GM18861 (cell line): ENCODE measurements around the gene TEPSIN.

Experiments
- ATAC-seq: cut with Tn5 transposase; IDR thresholded peaks from one replicate; pipeline ENCODE4 v1.9.1; 2021; ENCODE audit not compliant: unreplicated experiment

TEPSIN gene

DNA sequence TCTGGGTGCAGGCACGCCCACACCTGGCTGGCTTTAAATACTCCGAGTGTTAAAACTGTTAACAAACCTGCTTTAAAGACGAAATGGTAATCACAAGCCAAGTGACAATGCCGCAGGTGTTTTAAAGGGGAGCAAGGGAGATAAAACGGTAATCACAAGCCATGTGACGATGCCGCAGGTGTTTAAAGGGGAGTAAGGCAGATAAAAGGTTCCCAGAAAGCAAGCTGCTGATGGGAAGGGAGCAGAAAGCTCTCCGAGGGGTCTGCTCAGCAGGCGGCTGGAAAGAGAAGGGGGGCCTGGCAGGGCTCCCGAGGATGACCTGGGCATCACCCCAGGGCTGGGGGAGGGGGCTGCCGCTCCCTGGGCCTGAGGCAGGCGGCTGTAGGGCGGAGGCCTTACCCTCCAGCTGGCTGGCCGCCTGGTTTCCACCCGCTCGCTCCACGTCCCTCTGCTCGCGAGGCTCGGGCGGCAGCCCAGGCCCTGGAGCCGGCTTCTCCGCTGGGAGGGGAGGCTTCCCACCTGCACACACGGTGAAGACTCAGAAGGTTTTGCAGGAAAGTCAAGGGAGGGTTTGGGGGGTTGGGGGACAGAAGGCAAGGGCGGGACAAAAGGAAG lies 12.3 kb upstream of the TEPSIN start:
- ATAC-seq: no peak

DNA sequence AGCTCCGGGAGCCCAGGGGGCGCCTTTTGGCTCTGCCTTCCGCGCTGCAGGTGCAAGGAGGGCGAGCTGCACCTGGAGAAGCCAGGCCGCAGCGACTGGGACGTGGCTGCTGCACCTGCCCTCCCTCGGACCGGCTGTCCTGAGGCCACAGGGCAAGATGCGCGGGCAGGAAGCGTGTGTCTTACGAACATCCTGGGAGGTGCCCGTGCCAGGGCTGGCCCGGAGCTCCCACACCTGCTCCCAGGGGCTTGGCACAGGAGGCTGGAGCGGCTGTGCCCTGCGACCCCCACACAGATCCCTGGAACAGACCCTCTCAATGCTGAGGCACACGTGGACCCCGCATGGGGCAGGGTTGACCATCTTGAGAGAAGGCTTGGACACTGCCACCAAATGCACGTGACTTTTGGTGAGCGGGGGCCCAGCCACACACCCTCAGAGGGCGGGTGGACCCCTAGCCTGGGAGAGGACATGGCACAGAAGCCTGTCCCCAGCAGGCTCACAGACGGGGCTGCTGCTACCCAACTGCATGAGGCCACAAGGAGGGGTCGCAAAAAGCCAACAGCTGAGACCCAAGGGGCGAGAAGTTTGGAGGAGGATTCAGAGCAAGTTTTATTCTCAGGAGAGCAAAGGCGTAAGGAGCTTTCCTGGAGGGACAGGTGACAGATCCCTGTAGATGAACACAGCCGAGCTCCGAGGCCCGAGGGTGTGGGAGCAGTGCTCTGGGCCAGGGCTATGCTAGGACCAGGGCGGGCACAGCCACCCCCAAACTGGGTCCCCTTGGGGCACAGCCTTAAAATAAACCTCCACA lies 11.6 kb upstream of the TEPSIN start:
- ATAC-seq: no peak

DNA sequence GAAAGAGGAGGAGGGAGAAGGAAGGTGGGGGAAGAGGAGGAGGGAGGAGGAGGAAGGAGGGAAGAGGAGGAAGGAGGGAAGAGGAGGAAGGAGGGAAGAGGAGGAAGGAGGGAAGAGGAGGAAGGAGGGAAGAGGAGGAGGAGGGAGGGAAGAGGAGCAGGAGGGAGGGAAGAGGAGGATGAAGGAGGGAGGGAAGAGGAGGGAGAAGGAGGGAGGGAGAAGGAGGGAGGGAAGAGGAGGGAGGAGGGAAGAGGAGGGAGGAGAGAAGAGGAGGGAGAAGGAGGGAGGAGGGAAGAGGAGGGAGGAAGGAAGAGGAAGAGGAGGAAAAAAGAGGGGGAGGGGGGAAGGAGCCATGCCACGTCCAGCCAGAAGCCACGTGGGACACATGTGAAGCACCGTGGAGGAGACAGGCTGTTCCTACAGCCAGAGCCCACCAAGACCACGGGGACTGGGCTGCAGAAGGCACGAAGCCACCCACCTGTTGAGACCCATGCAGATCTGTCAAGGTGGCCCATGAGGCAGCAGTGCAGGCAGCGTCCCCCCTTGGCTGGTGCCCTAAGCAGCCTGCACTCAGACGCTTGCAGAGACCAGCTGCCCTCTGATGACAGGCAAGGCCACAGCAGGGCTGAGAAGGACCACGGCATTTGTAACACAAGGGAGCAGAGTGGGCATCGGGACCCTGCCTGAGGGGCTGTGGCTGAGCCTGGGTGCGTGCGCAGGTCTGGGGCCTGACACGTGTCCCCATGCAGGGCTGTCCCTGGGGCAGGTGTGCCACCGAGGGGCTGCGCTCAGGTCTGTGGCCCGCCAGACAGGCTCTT lies 10.6 kb upstream of the TEPSIN start:
- ATAC-seq: no peak

DNA sequence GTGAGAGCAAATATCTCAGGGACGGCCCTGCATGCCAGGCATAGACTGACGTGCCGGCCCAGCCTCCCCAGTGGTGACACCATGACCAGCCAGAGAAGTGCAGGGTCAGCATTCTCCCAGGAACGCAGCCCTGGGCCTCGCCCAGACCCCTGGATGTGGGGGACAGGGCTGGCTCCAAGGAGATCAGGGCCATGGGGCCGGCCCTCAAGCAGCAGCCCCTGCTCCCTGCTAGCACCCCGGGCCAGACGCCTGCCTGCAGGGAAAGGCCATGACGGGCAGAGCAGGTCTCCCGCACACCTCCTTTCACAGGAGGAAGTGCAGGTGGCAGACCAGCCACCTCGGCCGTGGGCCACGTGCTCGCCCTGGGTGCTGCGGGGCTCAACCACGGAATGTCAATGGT lies 9.8 kb upstream of the TEPSIN start:
- ATAC-seq: no peak

DNA sequence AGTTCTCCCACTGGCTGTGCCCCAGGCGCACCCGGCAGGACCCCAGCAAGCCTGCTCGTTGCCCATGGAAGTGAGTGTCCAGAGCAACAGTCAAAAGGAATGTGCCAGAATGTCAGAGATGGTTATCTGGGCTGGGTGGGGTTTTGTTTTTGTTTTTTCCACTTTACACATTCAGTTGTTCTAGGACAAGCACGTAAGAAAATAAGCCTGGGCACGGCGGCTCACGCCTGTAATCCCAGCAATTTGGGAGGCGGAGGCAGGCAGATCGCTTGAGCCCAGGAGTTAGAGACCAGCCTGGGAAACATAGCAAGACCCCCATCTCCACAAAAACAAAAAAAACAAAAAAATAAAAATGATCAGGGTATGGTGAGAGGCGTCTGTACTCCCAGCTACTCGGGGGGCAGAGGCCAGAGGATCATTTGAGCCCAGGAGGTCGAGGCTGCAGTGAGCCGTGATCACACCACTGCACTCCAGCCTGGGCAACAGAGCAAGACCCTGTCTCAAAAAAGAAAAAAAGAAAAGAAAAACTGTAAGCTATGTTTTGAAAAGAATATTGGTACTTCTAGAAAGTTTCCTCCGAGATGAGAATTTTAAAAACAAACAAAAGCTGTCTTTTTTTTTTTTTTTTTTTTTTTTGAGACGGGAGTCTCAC lies 8.6 kb upstream of the TEPSIN start:
- no peak for ATAC-seq

DNA sequence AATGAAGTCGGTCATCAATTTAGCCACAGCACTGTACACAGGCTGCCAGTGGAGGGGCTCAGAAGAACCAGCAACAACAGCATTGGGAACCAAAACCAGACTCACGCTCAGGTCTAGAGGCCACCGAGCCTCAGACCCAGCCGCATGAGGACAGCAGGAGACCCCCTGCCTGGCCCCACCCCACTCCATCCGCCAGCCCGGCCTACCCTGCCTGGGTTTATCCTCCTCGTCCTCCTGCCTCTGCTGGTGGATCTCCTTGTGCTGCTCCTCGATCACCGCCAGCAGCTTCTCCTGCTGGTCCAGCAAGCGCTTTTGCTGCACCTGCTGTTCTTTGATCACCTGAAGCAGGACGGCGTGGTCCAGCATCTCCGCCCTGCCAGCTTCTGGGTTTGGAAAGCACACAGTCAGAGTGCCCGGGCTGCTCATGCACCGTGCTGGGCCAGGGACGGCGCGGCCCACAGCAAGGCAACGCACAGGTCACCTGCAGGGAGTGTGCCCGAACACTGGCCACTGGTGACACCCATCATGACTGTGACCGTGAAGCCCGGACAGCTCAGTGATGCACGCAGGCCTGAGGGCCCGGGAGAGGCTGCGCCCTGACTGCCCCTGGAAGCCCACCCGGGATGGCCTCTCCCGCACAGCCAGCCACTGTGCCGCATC lies 8.0 kb upstream of the TEPSIN start:
- no peak for ATAC-seq

DNA sequence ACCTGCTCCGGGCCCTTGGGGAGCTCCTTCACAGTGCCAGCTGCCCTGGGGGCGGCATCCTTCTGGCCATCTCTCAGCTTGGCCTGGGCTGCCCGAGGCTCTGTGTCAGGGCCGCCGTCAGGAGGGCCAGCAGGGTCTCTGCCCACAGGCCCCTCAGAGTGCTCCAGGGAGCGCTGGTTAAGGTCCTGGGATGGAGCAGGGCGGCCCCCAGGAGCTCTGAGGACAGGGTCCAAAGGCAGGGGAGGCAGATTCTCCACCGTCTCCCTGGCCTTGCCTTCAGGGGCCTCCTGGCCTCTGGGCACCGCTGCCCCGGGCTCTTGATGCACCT lies 7.5 kb upstream of the TEPSIN start:
- no peak for ATAC-seq

DNA sequence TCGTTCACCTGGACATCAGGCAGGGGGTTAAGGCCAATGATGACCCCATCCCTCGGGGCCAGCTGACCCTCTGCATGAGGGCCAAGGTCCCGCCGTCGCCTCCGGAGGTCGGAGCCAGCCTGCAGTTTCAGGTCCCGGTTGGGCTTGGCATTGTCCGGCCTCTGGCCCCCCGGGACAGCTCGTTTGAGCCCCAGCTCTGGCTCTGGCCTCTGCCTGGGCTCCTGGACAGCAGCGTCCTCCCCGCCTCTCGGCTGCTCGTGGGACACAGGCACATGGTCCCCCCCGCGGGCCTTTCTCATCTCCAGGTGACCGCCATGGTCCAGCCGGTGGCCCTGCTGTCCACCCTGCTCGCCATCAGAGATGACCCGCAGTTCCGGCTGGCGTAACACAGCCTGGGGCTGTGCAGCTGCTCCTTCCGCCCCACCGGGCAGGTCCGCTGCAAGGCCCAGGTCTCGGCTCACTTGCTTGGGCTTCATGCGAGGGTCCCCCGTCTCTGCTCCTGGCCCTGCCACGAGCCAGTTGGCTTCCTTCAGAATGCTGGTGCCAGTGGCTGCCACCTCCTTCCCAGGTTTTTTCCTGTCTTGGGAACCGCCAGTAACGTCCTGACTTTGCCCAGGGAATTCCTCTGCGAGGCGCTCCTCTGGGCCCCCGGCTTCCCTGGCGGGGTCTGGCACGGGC lies 6.9 kb upstream of the TEPSIN start:
- no peak for ATAC-seq

DNA sequence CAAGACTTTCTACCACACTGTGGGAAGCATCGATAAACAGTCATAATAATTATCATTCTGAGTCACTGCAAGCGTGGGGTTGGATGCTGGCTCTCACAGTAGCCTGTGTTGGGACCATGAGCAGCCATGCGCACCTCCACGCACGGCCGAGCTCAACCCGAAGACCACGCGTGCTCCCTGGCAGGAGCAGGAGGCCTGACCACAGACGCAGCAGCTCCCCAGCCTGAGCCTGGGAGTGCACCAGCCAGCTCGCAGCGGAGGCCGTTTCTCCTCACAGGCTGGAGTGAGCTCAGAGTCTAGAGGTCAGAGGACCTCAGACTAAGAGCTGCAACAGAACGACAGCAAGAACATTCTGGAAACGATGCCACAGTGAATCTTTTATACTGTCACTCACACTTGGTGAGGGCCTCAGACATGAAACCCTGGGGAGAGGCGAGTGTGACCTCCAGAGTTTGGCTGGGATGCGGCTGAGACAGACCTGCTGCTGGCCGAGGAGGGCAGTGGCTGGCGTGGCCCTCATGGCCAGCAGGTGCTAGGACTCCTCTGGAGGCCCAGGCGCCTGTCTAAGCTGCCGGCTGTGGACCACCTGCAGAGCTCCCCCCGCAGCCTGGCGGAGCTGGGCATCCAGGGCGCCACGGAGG lies 6.3 kb upstream of the TEPSIN start:
- ATAC-seq: no peak

DNA sequence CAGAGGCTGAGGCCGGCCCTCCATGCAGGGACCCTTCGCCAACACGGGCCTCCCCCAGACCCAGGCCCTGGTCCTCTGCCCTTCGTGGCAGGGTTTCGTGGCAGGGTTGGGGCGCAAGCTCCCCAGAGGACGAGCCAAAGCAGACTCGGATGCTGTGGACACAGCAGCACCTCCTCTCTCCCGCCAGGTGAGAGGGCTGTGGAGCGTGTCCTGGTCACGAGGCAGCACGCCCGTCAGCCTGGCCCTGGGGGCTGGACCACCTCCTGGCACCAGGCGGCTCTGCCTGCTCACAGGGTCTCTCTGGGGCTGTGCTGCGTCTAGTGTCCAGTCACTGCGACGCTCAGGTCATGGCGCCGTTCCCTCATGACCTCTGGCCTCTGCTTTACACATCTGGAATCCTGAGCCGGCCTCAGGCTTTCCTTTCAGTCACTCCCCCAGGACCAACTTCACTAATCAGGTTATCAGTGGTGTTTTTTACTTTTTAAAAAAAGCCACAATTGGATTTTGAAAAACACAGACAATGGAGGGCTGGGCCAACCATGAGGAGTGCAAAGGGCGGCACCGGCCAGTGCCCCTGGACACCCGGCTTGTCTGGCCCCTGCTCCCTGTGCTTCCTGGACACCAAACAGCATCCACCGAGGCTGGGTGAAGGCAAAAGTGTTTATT lies 5.6 kb upstream of the TEPSIN start:
- no peak for ATAC-seq

DNA sequence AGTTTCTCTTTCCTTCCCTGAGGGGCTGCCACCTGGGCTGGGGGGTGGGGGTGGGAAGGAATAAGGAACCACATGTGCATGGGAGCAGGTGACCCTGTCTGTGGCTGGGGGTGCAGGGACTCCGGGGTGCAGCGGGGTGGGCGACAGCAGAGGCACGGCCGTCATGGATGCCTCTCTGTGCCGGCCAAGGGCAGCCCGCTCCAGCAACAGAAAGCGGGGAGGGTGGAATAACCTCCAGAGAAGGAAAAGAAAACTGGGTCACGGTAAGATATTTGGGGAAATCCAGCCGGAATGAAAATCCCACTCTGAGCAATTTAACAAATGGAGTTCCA lies 4.4 kb upstream of the TEPSIN start:
- no peak for ATAC-seq

DNA sequence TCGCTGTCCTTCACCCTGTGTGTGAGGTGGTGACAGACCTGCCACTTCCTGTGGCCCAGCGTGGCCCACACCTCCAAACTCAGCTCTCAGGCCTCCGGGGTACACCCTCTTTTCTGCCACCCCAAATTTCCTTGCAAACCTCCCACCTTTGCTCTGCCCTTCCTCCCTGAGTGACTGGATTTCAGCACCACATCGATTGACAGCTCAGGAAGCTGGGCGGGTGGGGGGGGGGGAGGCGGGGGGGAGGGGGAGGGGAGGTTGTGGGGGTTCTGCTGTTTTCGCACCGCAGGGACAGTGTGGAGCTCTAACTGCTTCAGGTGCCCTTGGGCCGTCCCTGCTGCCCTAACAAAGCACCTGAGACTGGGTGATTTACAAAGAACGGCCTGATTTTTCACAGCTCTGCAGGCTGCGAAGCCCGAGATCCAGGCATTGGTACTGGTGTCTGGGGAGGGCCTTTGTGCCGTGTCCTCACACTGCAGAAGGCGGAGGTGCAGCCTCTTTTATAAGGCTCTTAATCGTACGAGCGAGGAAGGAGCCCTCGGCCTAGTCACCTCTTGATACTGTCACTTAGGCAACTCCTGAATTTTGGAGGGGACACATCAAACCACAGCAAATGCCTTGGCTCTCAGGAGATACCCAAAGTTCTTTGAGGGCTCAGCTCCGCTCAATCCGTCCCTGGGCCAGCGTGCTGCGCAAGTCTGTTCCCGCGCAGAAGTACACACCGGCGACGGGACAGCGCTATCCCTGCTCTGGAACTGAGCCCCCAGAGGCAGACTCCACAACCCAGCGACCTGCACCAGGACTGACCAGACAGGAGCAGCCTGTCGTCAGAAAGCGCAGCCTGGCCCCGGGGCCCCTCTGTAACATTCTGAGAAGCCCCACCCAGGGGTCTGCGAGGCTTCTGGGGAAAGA lies 3.8 kb upstream of the TEPSIN start:
- no peak for ATAC-seq

DNA sequence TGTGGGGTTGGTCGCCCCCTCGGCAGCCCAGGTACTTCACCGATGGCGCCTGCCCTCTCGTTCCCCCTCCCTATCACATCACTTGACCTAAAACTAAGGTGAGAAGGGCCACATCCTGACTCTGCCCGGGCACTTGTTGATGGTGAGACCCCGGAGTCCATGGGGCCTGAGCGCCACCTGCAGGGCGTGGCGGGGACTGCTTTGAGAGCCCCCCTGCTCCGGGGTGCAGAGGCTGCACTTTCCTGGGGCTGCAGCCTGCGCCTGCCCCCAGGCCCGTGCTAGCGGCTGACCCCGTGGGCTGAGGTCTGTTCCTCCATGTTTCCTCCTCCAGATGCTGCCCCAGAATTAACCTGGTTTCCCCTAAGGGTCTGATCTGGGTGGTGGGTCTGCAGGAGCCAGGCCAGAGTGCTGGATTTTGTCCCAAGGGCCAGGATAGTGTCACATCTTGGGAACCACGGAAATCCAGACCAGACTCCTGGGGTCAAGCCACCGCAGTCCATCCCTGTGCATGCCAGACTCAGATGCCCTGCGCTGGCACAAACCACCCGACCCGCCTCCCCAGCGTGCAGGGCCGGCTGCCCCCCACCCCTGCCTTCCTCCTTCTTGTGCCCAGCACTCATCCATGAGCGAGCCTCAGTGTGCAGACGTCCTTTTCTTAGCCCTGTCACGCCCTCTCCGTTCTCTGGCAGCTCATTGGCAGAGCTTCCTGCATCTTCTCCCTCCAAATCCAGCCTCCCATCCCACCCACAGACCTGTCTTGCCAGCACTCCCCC lies 3.0 kb upstream of the TEPSIN start:
- ATAC-seq: no peak

DNA sequence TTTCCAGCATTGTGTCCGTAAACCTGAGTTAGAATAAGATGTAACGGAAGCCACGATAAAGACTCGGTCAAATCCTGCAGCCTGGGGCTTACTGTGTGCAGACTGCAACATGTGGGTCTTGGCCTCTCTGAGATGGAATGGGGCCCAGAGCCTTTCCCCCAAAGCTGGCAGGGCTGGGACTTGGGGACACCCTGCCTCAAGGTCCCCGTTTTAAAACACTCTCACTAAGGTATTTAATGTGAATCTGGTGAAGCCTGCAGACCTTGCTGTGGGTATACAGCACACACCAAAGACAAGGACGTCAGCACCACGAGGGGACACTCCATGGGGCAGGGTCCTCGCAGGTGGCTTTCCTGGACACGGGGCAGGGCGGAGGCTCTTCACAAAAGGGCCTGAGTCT lies 2.3 kb upstream of the TEPSIN start:
- ATAC-seq: no peak

DNA sequence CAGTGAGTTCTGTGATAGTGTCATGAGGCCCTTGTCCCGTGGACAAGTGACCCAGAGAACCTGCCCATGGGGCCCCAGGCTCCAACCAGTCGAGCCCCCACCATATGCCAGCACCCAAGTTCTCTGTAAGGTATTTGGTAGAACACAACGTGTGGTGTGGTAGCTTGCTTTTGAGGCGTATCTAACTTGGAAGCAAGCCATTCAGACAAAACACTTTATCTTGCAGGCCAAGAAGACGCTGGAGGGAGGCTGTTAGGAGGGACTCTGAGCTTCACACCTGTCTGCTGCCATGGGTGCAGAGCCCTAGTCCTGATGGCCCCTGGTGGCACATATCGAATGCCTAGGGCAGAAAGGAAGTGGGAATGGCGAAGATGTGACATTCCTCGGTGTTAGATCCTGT lies 1.9 kb upstream of the TEPSIN start:
- ATAC-seq: no peak

DNA sequence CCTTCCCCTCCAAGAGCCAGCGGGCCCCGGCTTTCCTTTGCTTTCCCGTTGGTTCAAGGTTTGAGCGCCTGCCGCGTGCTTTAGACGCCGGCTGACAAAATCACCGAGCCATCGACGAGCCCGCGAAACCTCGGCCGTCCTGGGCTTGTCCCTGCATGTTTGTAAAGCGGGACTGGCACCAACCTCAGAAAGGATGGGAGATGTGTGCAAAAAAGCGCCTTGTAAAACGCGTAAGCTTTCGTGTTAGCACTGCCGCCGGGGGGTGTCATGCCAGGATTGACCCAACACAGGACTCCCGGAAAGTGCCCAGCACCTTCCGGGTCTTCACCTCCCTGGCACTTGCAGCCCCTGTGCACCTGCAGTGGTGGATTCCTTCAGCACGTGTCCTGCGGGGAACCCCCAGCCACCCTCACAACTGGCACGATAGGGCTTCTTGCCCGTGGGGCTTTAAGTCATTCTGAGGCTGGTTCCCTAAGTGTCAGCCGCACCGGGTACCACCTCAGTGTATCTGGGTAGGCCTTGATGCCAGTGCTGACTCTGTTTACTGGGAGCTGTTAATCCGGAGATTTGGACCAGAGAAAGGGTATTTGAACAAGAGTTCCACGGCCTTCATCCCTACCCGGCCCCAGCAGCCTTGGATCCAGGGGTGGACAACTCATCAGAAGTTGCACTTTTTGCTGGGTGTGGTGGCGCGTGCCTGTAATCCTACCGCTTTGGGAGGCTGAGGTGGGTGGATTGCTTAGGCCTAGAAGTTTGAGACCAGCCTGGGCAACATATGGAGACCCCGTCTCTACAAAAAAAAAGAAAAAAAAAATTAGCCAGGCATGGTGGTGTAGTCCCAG lies 1.1 kb upstream of the TEPSIN start:
- no peak for ATAC-seq

DNA sequence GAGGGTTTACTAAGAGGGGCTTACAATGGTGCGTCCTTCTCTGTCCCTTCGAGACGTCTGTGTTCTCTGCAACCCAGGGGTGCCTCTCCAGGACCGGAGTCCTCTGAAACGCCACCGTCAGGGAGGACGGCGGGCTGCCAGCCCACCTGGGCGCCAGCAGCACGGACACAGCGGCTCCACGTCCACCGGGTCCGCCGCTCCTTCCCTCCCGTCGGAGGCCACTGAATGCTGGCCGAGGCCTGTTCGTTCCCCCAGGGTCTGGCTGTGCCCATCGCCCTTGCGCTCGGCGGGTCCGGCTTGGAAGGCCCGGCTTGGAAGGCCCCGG lies 403 bp downstream of the TEPSIN start:
- no peak for ATAC-seq
